H9 (cell line): ENCODE measurements around the gene FANCG. TPM values are rescaled to one million over a fixed set of nuclear protein-coding genes. Genes with fewer than 3 reads are reported as not detected.

ENCODE experiments used
- DNase-seq: peaks from one replicate; pipeline ENCODE4 v3.0.0-alpha.2; 2017
- H2AFZ ChIP-seq: one replicate; pipeline ENCODE4 v1.6.1; 2013; ENCODE audit warnings: mild to moderate bottlenecking, low read length, control low read depth, moderate library complexity
- H2AK5ac ChIP-seq: 2 replicates; pipeline ENCODE4 v1.6.1; 2013; ENCODE audit warnings: low read length, control low read depth, mixed read lengths; ENCODE audit not compliant: insufficient read length
- H2BK120ac ChIP-seq: one replicate; pipeline ENCODE4 v1.6.1; 2013; ENCODE audit warnings: low read depth, mild to moderate bottlenecking, low read length, control low read depth, inconsistent platforms; ENCODE audit not compliant: poor library complexity, severe bottlenecking
- H2BK12ac ChIP-seq: 2 replicates; pipeline ENCODE4 v1.6.1; 2013; ENCODE audit warnings: low read length, control low read depth, mixed read lengths, low read depth; ENCODE audit not compliant: insufficient read length
- H2BK15ac ChIP-seq: 2 replicates; pipeline ENCODE4 v1.6.1; 2013; ENCODE audit warnings: low read depth, low read length, control low read depth
- H2BK20ac ChIP-seq: one replicate; pipeline ENCODE4 v1.6.1; 2013; ENCODE audit warnings: low read depth, mild to moderate bottlenecking, low read length, control low read depth, inconsistent platforms; ENCODE audit not compliant: poor library complexity, severe bottlenecking
- H2BK5ac ChIP-seq: 2 replicates; pipeline ENCODE4 v1.6.1; 2013; ENCODE audit warnings: low read length, control low read depth, mixed read lengths; ENCODE audit not compliant: insufficient read length
- H3K14ac ChIP-seq: 2 replicates; pipeline ENCODE4 v1.6.1; 2013; ENCODE audit warnings: low read length, control low read depth; ENCODE audit not compliant: insufficient read depth
- H3K18ac ChIP-seq: 2 replicates; pipeline ENCODE4 v1.6.1; 2013; ENCODE audit warnings: low read depth, mild to moderate bottlenecking, mixed read lengths, low read length, control low read depth; ENCODE audit not compliant: insufficient read length
- H3K23ac ChIP-seq: 2 replicates; pipeline ENCODE4 v1.6.1; 2013; ENCODE audit warnings: low read length, control low read depth, mixed read lengths, low read depth; ENCODE audit not compliant: insufficient read length
- H3K23me2 ChIP-seq: 2 replicates; pipeline ENCODE4 v1.6.1; 2013; ENCODE audit warnings: low read depth, mild to moderate bottlenecking, mixed read lengths, low read length, control low read depth; ENCODE audit not compliant: insufficient read length, poor library complexity, severe bottlenecking
- H3K27ac ChIP-seq: 2 replicates; pipeline ENCODE4 v1.5.1; 2013; ENCODE audit warnings: low read length, control low read depth, mixed read lengths, low read depth; ENCODE audit not compliant: insufficient read length
- H3K27me3 ChIP-seq: 2 replicates; pipeline ENCODE4 v1.6.1; 2013; ENCODE audit warnings: low read length, control low read depth, inconsistent platforms; ENCODE audit not compliant: insufficient read depth
- H3K4ac ChIP-seq: 2 replicates; pipeline ENCODE4 v1.6.1; 2013; ENCODE audit warnings: low read depth, mild to moderate bottlenecking, control low read depth, inconsistent platforms, low read length, moderate library complexity
- H3K4me1 ChIP-seq: 2 replicates; pipeline ENCODE4 v1.6.1; 2013; ENCODE audit warnings: low read length, control low read depth, inconsistent platforms; ENCODE audit not compliant: insufficient read depth
- H3K4me2 ChIP-seq: 2 replicates; pipeline ENCODE4 v1.6.1; 2013; ENCODE audit warnings: low read length, control low read depth, mixed read lengths; ENCODE audit not compliant: insufficient read length, insufficient read depth
- H3K56ac ChIP-seq: 2 replicates; pipeline ENCODE4 v1.6.1; 2013; ENCODE audit warnings: low read depth, mild to moderate bottlenecking, mixed read lengths, low read length, control low read depth; ENCODE audit not compliant: insufficient read length
- H3K79me1 ChIP-seq: 2 replicates; pipeline ENCODE4 v1.6.1; 2013; ENCODE audit warnings: low read depth, mild to moderate bottlenecking, moderate library complexity, low read length, control low read depth, inconsistent platforms; ENCODE audit not compliant: insufficient read depth, poor library complexity, severe bottlenecking
- H3K79me2 ChIP-seq: 2 replicates; pipeline ENCODE4 v1.6.1; 2013; ENCODE audit warnings: low read length, control low read depth, inconsistent platforms; ENCODE audit not compliant: insufficient read depth
- H3K9ac ChIP-seq: 2 replicates; pipeline ENCODE4 v1.6.1; 2013; ENCODE audit warnings: low read length, control low read depth, mixed read lengths; ENCODE audit not compliant: insufficient read length; ENCODE audit errors: extremely low read depth
- H3K9me3 ChIP-seq: one replicate; pipeline ENCODE4 v1.6.1; 2013; ENCODE audit warnings: low read depth, low read length, inconsistent platforms; ENCODE audit not compliant: control insufficient read depth
- H3T11ph ChIP-seq: one replicate; pipeline ENCODE4 v1.6.1; 2013; ENCODE audit warnings: mild to moderate bottlenecking, low read length, control low read depth, inconsistent platforms
- H4K20me1 ChIP-seq: one replicate; pipeline ENCODE4 v1.6.1; 2013; ENCODE audit not compliant: control insufficient read depth, insufficient read length, insufficient read depth
- H4K5ac ChIP-seq: 2 replicates; pipeline ENCODE4 v1.6.1; 2013; ENCODE audit warnings: low read depth, mild to moderate bottlenecking, mixed read lengths, low read length, control low read depth; ENCODE audit not compliant: insufficient read length
- H4K8ac ChIP-seq: replicated peaks from 2 replicates; pipeline ENCODE4 v1.6.1; 2013; ENCODE audit warnings: low read length, control low read depth, mixed read lengths, low read depth; ENCODE audit not compliant: insufficient read length
- H4K91ac ChIP-seq: 2 replicates; pipeline ENCODE4 v1.6.1; 2013; ENCODE audit warnings: low read depth, mild to moderate bottlenecking, moderate library complexity, mixed read lengths, low read length, control low read depth; ENCODE audit not compliant: insufficient read length
- H3K27ac Mint-ChIP-seq, 3 experiments: 2 replicates in 2 of 3; 3 replicates in 1 of 3; pipeline ENCODE4 v1.8.0; 2020 to 2021; ENCODE audit warnings: mixed read lengths in 3 of 3, mild to moderate bottlenecking in 1 of 3, moderate library complexity in 1 of 3
- H3K27me3 Mint-ChIP-seq: 2 replicates; pipeline ENCODE4 v1.8.0; 2021; ENCODE audit warnings: low read depth, mild to moderate bottlenecking, moderate library complexity, mixed read lengths
- H3K36me3 Mint-ChIP-seq, 3 experiments: 2 replicates in 2 of 3; 3 replicates in 1 of 3; pipeline ENCODE4 v1.8.0; 2020 to 2021; ENCODE audit warnings: low read depth in 3 of 3, mixed read lengths in 3 of 3; ENCODE audit not compliant: insufficient read depth in 1 of 3
- H3K4me1 Mint-ChIP-seq, 2 experiments: 2 replicates each; pipeline ENCODE4 v1.8.0; 2020; ENCODE audit warnings: mixed read lengths in 2 of 2
- H3K4me3 Mint-ChIP-seq, 2 experiments: 2 replicates in 1 of 2; 3 replicates in 1 of 2; pipeline ENCODE4 v1.8.0; 2020 to 2021; ENCODE audit warnings: mild to moderate bottlenecking in 2 of 2, mixed read lengths in 2 of 2, moderate library complexity in 1 of 2
- H3K9me3 Mint-ChIP-seq, 2 experiments: 2 replicates in 1 of 2; 3 replicates in 1 of 2; pipeline ENCODE4 v1.8.0; 2020; ENCODE audit warnings: mild to moderate bottlenecking in 2 of 2, mixed read lengths in 2 of 2, moderate library complexity in 1 of 2
- WGBS: extraction: QIAGEN DNeasy Blood & Tissue Kit; methylation state at CpG from one replicate; pipeline ENCODE4 v1.1.7; 2013; ENCODE audit warnings: missing lambda C conversion rate, low lambda C conversion rate, mixed read lengths; ENCODE audit not compliant: insufficient read length; ENCODE audit errors: extremely low coverage; 5-methylcytosine and 5-hydroxymethylcytosine counted together
- total RNA-seq: library from RNA; stranded (reverse); gene quantifications from 2 replicates; pipeline ENCODE4 v1.2.1, GENCODE V29; 2021
- TF ChIP-seq, protein P1 (sequence below): fragments of 200-600 bp; sonication (generic); conservative IDR thresholded peaks from 3 replicates; pipeline ENCODE4 v1.8.0; 2021; ENCODE audit warnings: antibody characterized with exemption, mild to moderate bottlenecking

FANCG gene
- total RNA-seq, 1 experiment from 2014 or later: 86.9 TPM

DNA sequence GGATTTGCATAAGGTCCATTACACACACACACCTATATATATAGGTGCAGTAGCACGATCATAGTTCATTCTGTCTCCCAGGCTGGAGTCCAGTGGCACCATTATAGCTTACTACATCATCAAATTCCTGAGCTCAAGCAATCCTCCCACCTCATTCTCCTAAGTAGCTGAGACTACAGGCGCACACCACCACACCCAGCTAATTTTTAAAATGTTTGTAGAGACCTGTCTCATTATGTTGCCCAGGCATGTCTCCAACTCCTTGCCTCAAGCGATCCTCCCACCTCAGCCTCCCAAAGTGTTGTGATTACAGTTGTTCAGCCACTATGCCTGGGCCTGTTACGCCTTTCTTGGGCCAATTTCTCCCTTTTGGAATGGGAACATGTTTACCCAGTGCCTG is 50.5 kb downstream of the FANCG start:
- no peak overlapping the region for H3K23ac ChIP-seq
- no peak overlapping the region for H3T11ph ChIP-seq
- Mint-ChIP-seq H3K27me3 (no peaks in the 10 kb centered on the region), H3K36me3 (peaks cover 17 to 39% (median 34%) of the 10 kb centered on the region in 3 experiments), H3K4me1 (peaks cover 36 to 37% of the 10 kb centered on the region in 2 experiments), H3K4me3 (no peak overlapping the region), H3K27ac (no peak overlapping the region), H3K9me3 (peaks cover 26 to 32% of the 10 kb centered on the region in 2 experiments)
- H3K79me2 ChIP-seq: no peaks in the 10 kb centered on the region
- no peak overlapping the region for H2AK5ac ChIP-seq
- H2AFZ ChIP-seq: no peak overlapping the region
- H2BK5ac ChIP-seq: no peak overlapping the region
- no peaks in the 10 kb centered on the region; the same call in 1 of the 2 replicates for H3K4me1 ChIP-seq
- H3K9me3 ChIP-seq: peaks cover 20% of the 10 kb centered on the region
- TF ChIP-seq, protein P1, sequence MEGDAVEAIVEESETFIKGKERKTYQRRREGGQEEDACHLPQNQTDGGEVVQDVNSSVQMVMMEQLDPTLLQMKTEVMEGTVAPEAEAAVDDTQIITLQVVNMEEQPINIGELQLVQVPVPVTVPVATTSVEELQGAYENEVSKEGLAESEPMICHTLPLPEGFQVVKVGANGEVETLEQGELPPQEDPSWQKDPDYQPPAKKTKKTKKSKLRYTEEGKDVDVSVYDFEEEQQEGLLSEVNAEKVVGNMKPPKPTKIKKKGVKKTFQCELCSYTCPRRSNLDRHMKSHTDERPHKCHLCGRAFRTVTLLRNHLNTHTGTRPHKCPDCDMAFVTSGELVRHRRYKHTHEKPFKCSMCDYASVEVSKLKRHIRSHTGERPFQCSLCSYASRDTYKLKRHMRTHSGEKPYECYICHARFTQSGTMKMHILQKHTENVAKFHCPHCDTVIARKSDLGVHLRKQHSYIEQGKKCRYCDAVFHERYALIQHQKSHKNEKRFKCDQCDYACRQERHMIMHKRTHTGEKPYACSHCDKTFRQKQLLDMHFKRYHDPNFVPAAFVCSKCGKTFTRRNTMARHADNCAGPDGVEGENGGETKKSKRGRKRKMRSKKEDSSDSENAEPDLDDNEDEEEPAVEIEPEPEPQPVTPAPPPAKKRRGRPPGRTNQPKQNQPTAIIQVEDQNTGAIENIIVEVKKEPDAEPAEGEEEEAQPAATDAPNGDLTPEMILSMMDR: no peak
- H3K4ac ChIP-seq: no peak overlapping the region
- DNase-seq: no peak
- no peak overlapping the region for H3K14ac ChIP-seq
- H3K18ac ChIP-seq: no peak overlapping the region
- H3K56ac ChIP-seq: no peak overlapping the region
- no CpG with 5 or more reads among the region's 4 CpGs for WGBS
- H3K23me2 ChIP-seq: no peaks in the 10 kb centered on the region
- H4K8ac ChIP-seq: no peak overlapping the region
- H3K79me1 ChIP-seq: no peaks in the 10 kb centered on the region
- no peaks in the 10 kb centered on the region for H4K20me1 ChIP-seq
- H3K4me2 ChIP-seq: no peak overlapping the region
- no peak overlapping the region for H2BK20ac ChIP-seq
- no peak overlapping the region for H4K91ac ChIP-seq
- no peak overlapping the region for H2BK120ac ChIP-seq
- H2BK12ac ChIP-seq: no peak overlapping the region
- H3K9ac ChIP-seq: no peak overlapping the region
- H4K5ac ChIP-seq: no peak overlapping the region
- no peaks in the 10 kb centered on the region for H3K27me3 ChIP-seq
- H3K27ac ChIP-seq: no peak overlapping the region
- H2BK15ac ChIP-seq: no peak overlapping the region
